NCI-H510A treated with DMSO at 0.1 percent for 48 hours (cell line): ENCODE measurements around the gene AFF3.

ENCODE experiments used
- DNase-seq: peaks from one replicate; lab custom pipeline; 2025; lab: John Stamatoyannopoulos, UW

AFF3 gene

GRCh38 chr2:99888617-99889016 lies 253.8 kb downstream of the AFF3 start:
- DNase-seq = no peak

- no peak for DNase-seq
These were observed 256.0 kb downstream of the AFF3 start for GRCh38 chr2:99886418-99886817.

DNA sequence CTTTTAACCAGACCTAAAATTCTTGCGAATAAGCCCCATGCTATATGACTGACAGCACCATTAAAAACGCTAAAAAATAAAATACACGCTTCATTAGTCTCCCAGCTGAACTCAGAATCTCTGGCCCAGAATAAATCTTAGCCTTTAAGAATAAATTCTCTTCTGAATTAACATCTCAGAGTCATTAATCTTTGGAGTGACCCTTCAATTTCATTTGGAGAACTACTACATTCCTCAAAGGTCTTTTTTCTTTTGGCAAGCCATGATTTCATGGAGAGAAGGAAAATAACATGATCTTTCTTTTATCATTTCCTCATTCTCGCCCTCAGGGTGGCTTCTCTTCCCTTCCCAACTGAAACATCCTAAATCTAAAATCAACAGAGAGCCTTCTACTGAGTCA lies 259.0 kb downstream of the AFF3 start:
- DNase-seq = no peak

- no peak for DNase-seq
These were observed 260.3 kb downstream of the AFF3 start for GRCh38 chr2:99881901-99882591.

- DNase-seq = no peak
These were observed 261.5 kb downstream of the AFF3 start for GRCh38 chr2:99880964-99881294.

- no peak for DNase-seq
These were observed 262.0 kb downstream of the AFF3 start for GRCh38 chr2:99880148-99880963.

DNA sequence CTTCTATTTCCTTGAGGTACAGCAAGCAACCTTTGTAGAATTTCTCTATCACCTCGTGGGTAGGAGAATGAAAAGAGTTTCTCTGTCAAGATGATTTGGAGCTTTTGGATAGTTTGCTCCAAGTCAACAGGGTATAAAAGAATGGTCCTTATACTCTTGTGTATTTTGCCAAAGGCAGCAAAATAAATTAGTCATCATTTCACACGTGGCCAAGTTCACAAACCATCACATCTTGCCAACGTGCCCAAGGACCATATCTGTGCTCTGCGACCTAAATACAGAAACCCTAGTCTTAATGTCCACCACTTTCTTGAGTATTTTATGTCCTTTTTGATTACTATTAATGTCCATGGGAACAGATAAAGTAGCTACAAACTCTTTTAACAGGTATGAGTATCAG lies 262.9 kb downstream of the AFF3 start:
- no peak for DNase-seq

- DNase-seq = no peak
These were observed 263.6 kb downstream of the AFF3 start for GRCh38 chr2:99878581-99879350.

- no peak for DNase-seq
These were observed 264.4 kb downstream of the AFF3 start for GRCh38 chr2:99877963-99878362.

DNA sequence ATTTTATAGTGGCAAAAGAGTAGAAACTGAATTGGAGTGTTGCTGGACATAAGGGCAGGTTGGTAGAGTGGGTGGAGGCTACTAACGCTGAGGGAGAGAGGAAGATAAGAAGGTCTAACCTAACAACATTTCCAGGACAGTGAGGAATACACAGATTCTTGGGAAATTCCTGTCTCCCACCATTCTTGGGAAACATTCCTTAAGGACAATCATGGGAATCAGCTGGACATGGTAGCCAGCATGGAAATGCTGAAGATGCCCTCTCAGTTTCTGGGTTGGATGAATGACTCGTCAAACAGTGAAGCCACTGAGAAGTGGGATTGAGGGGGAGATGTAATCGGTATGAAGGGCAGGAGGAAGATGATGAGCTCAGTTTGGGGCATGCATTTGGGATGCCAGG lies 265.4 kb downstream of the AFF3 start:
- no peak for DNase-seq

GRCh38 chr2:99875627-99876201 lies 266.7 kb downstream of the AFF3 start:
- DNase-seq = no peak

DNA sequence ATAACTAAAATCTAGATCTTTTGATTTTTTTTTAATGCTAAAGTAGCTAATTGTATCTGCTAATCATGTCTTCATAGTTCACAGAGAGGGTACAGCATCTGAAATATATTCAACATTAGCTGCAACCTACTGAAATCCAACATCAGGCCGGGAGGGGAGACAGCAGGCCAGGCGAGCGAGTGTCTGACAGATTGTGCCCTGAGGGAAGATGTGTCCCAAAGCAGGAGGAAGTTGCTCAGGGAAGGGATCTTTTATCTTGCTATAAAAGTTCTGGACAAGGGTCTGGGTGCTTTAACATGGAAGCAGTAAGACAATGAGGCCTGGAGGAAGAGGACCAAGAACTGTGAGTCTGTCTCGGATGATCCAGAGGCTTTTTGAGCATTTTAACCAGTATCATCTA lies 274.1 kb downstream of the AFF3 start:
- DNase-seq = no peak

GRCh38 chr2:99867770-99868169 lies 274.6 kb downstream of the AFF3 start:
- DNase-seq = no peak

GRCh38 chr2:99865818-99866676 lies 276.3 kb downstream of the AFF3 start:
- DNase-seq = no peak

GRCh38 chr2:99864561-99865553 lies 277.5 kb downstream of the AFF3 start:
- no peak for DNase-seq

DNA sequence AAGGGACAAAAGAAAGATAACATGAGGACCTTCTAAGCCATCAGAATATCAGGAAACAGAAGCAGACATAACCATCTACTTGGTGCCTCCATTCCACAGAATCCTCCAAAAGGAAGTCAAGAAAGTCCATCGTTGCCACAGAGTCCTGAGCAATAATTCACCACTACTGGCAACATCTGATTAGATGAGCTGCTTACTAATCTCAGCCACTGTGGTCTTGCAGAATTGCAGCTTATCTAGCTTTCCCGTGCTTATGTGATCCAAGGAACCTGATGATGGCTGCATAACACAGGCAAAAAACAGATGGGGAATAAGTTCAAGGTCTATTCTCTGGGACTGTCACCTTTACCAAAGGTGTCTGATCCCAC lies 278.5 kb downstream of the AFF3 start:
- no peak for DNase-seq

- no peak for DNase-seq
These were observed 279.0 kb downstream of the AFF3 start for GRCh38 chr2:99863236-99863902.

DNA sequence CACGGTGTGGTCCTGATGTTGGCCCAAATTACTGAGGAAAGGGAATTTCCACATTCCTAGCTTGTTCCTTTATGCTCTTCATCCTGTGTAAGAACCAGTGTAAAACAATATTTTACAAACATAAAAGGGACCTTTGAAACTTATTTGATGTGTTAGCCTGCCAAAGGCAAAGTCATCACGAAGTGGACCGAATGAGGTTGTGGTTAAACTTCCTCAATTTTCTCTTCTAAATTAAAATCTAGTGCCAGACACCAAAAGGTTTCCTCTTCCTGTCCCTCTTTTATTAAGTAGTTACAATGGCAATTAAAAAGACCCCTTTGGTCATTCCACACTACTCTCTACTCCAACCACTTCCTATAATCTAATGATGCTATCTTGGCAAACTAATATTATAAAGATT lies 279.8 kb downstream of the AFF3 start:
- DNase-seq = no peak

- no peak for DNase-seq
These were observed 281.0 kb downstream of the AFF3 start for GRCh38 chr2:99861376-99861760.
